Ovary (tissue), 3 donors: ENCODE results near the gene ADK.

ENCODE experiments used
- CTCF ChIP-seq, 3 donors: fragments of 450-650 bp in 2 of 3; fragments of 200-600 bp in 1 of 3; IDR thresholded peaks; one replicate each; pipeline versions ENCODE4 v1.5.1 to v1.8.0; 2016 to 2022; ENCODE audit warnings: antibody characterized with exemption in 3 of 3, mild to moderate bottlenecking in 1 of 3
- EP300 ChIP-seq: sonication (generic); formaldehyde crosslinking; IDR thresholded peaks from one replicate; pipeline ENCODE4 v1.6.1; 2017; ENCODE audit warnings: antibody characterized with exemption
- POLR2A ChIP-seq: fragments of 450-650 bp; IDR thresholded peaks from one replicate; pipeline ENCODE4 v1.6.1; 2017; ENCODE audit warnings: antibody characterized with exemption, mild to moderate bottlenecking, moderate library complexity
- donor health status: DM: no; HTN: no; CAD: no.

- TF ChIP-seq CTCF (IDR thresholded peaks at IDR 0.05): no peak
- TF ChIP-seq POLR2A: no peak
- TF ChIP-seq EP300: no peak
Observed at GRCh38 chr10:74628136-74628535, 477.1 kb downstream of the ADK start.
